Measurements from ENCODE around the gene COL4A2.

GRCh38 chr13:110272651-110273050, 34.4 kb upstream of the COL4A2 start:
- TF ChIP-seq CTCF (IDR thresholded peaks at IDR 0.05) = no peak
- TF ChIP-seq POLR2AphosphoS5 (IDR thresholded peaks at IDR 0.05) = no peak
- no peak for TF ChIP-seq POLR2A (IDR thresholded peaks at IDR 0.05; ENCODE audit: low read depth)

Measured in esophagus muscularis mucosa (tissue), 3 donors.